HG03439 (cell line): Measurements from ENCODE around the gene HOXA4.

ENCODE experiments used
- ATAC-seq: cut with Tn5 transposase; IDR thresholded peaks from one replicate; pipeline ENCODE4 v1.9.1; 2021; ENCODE audit warnings: mild to moderate bottlenecking, moderate library complexity; ENCODE audit not compliant: unreplicated experiment

Gene HOXA4

GRCh38 chr7:27095050-27095896 is 35.3 kb downstream of the HOXA4 start:
- no peak for ATAC-seq

GRCh38 chr7:27094304-27095049 is 36.1 kb downstream of the HOXA4 start:
- ATAC-seq: no peak

- no peak for ATAC-seq
Observed at GRCh38 chr7:27093184-27093895, 37.2 kb downstream of the HOXA4 start.

GRCh38 chr7:27092819-27093110 is 37.8 kb downstream of the HOXA4 start:
- ATAC-seq: no peak

GRCh38 chr7:27091941-27092818 is 38.4 kb downstream of the HOXA4 start:
- ATAC-seq: no peak

- no peak for ATAC-seq
Observed at GRCh38 chr7:27091105-27091504, 39.5 kb downstream of the HOXA4 start.

- ATAC-seq: no peak
Observed at GRCh38 chr7:27088002-27088922, 42.3 kb downstream of the HOXA4 start.

GRCh38 chr7:27083646-27084045 is 46.9 kb downstream of the HOXA4 start:
- ATAC-seq: no peak

GRCh38 chr7:27082171-27082570 is 48.4 kb downstream of the HOXA4 start:
- no peak for ATAC-seq

GRCh38 chr7:27080844-27081436 is 49.6 kb downstream of the HOXA4 start:
- ATAC-seq: no peak

GRCh38 chr7:27079234-27079975 is 51.2 kb downstream of the HOXA4 start:
- no peak for ATAC-seq

GRCh38 chr7:27078616-27079233 is 51.8 kb downstream of the HOXA4 start:
- ATAC-seq: no peak
